GM12892 (cell line): ENCODE data around the gene NATD1.

ENCODE experiments used
- POLR2A ChIP-seq: IDR thresholded peaks from 2 replicates; pipeline ENCODE4 v1.6.1; 2011; ENCODE audit warnings: low read depth, low read length, control low read depth
- POLR2AphosphoS5 ChIP-seq: IDR thresholded peaks from 2 replicates; pipeline ENCODE4 v1.6.1; 2011; ENCODE audit warnings: low read depth, low read length, control low read depth

DNA sequence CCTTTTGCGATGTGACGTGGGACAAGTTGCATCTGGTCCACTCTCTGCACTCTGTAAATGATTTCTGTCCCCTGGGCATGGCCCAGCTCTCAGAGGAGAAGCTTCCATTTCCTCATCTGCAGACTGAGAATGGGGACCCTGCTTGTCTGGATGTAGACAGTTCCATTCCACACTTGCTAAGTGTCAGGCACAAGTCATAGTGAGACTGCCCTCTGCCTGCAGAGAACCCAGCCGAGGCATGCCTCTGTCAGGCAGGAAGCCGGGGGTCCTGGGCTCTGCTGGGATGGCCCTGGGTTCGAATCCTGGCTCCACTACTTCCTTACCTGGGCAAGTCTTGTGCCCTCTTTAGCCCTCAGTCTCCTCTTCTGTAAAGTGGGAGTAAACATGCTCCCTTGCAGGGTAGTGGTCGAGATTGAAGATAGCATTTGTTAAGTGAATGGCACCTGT, 35.4 kb upstream of the NATD1 start:
- TF ChIP-seq POLR2AphosphoS5 (no peak), POLR2A (no peak)
